ENCODE measurements around the gene AGTR1. TPM values are rescaled to one million over a fixed set of nuclear protein-coding genes. Genes with fewer than 3 reads are reported as not detected.

The AGTR1 gene
- 0.30 and 3.7 TPM in 2 replicates for total RNA-seq

DNA sequence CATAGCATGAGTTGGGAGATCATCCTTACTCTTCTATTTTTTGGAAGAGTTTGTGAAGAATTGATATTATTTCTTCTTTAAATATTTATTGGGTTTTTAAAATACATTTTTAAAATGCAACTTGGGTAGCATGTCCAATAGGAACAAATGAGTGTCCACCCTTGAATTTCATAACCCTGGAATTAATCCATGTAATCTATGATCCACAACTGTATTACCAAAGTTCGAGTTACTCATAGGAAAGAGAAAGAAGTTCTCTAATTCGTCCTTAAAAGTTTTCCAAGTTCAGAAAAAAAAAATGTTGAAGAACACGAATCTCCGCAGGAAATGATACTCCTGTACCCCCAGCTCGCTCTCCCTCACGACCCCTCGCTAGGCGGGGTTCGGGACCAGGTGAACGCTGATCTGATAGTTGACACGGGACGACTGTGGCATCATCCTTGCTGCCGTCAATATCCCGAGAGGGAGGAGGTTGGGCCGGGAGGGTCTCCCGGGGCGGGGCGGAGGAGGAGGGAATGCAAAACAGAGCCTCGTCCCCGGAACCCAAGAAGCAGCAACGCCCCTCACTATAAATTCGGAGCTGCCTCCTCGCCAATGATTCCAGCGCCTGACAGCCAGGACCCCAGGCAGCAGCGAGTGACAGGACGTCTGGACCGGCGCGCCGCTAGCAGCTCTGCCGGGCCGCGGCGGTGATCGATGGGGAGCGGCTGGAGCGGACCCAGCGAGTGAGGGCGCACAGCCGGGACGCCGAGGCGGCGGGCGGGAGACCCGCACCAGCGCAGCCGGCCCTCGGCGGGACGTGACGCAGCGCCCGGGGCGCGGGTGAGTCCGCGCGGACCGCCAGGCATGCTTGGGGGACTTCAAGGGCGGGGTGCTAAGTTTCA is at the start of gene AGTR1:
Gene AGTR1 (plus strand): TSS at position 598 of the 884 bp plus-strand sequence. CDS start 43,133 bp downstream, outside the sequence.

Other genes with a start within 250 kb of the AGTR1 start
- gene CPB1, start 129.9 kb downstream of the AGTR1 start, total RNA-seq: not detected in 2 replicates
- not detected in 2 replicates for gene CPA3, start 167.4 kb downstream of the AGTR1 start, total RNA-seq